Ramos (cell line): ENCODE data around the gene ATG10.

Experiments
- in situ Hi-C: fragments of 300-500 bp; cut with MboI; formaldehyde crosslinking; loops from one replicate; pipeline ENCODE4 v1.14.3; 2022; ENCODE audit warnings: low sequenced_read_pairs; ENCODE audit not compliant: unreplicated experiment

Gene ATG10

DNA sequence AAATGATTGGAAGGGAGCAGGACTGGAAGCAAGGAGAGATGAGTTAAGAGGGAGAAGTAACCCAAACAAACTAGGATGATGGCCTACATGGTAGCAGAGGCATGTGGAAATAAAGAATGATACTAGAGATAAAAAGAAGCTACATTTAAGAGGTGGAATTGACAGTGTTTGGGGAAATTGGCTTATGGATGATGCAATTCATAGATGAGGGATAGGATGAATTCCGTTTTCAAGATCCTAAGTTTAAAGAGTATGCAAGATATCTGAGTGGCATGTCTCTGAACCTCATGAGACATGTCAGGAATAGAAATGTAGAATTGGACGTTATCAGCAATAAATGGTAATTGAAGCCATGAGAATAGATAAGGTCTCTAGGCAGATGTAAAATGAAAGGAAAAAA lies 232.7 kb downstream of the ATG10 start:
- in situ Hi-C loops = no loop called here

DNA sequence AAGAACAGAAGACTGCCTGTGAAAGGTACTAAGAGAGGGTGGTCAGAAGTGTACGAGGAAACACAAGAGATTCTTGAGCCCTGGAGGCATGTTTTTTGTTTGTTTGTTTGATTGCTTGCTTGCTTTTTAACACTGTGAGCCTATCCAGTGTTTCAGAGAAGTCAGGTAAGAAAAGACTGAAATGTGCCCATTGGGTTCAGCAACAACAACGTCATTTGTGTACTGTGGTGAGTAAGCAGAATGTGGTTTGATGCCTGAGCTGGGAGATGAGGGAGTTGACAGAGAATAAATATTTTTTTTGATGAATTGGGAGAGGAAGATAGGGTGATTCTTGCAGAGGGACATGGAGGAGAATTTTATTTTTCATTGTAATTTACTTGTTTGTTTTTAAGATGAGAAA lies 233.2 kb downstream of the ATG10 start:
- in situ Hi-C loops = no loop called here

DNA sequence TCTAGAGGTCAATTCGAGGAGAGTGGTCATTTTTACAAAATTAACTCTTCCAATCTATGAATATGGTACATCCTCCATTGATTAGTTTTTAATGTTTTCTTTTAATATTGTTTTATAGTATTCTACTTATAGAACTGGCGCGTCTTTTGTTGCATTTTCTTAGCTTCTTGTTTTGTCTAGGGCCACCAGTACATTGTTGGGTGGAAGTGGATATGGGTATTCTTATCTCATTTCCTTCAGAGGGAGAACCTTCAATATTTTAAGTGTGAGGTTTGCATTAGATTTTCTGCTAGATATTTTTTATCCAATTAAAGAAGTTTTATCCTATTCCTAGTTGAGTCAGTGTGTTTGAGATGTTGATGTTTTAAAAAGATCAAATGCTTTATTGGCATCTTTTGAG lies 236.5 kb downstream of the ATG10 start:
- in situ Hi-C loops = no loop called here

DNA sequence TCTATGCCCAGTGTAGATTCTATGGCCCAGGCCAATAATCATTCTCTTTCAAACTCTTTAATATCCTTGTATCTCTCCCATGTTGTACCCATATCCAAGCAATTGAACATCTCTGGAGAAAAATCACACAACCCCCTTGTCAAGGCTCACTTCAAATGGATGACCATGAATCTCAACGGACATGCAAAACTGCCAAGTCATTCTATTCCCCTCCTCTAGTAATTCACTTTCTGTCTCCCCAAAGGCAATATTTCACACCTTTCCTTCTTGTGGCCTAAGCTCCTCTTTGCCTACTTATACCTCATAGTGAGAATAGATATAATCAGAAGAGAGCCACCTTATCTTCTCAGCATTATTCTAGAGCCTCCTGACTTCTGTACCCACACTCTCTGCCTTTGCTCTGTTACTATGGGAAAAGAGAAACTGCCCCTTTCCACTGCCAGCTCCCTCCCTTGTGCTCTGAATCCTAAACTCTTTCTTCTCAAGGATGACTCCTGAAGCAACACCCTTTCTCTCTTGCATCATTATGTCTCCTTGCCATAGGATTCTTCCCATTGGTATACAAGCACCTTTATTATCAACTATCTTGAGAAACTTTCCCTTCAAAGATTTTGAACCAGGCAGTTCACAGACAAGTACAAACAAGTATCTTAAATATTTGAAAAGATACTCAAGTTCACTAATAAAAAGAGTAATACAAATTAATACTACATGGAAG lies 240.2 kb downstream of the ATG10 start:
- in situ Hi-C loops = no loop called here

DNA sequence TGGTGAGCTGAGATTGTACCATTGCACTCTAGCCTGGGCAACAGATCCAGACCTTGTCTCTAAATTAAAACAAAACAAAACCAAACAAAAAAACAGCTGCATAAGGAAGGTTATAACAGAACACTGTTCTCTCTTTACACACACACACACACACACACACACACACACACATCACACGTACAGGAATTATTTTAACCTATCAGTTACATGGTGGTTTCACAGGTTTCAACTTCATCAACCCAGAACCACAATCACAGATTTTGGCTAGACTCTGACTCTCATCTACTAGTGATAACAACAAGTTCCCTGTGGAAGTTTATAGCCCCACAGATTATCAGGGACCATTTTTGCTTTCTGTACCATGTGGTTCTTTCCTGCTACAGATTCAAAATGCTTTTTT lies 246.1 kb downstream of the ATG10 start:
- in situ Hi-C loops = no loop called here

DNA sequence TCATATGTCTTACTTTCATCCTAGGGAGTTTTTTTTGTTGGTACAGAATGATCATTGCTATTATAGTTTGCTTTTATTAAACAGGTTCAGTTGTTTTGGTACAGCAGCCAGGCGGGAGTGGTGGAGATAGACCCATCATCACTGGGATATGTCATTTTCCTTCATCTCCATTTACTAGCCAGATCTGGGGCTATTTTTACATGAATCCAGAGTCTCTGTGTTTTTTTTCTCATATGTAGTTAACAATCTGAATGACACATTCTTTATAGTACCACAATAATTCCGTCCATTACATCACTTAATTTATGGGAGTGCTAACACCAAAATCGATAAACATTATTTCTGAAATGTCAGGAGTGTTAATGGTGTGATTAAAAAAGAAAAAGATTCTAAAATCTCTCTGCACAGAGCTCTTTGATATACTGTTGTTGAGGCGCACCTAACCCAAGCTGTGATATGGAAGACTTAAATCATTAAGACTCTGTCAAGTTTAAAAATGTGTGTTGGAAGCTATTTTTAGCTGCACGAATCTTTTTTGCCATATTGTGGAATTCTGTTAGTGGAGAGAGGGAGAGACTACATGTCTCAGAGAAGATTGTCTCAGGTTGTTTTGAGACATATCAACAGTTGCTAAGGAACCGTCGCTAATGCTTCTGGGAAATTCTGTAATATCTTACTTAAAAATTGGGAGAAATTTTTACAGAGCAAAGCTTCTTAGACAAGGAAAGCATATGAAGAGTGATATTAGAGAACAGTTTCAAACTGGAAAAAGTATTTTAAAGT lies 246.7 kb downstream of the ATG10 start:
- in situ Hi-C loops = no loop called here

DNA sequence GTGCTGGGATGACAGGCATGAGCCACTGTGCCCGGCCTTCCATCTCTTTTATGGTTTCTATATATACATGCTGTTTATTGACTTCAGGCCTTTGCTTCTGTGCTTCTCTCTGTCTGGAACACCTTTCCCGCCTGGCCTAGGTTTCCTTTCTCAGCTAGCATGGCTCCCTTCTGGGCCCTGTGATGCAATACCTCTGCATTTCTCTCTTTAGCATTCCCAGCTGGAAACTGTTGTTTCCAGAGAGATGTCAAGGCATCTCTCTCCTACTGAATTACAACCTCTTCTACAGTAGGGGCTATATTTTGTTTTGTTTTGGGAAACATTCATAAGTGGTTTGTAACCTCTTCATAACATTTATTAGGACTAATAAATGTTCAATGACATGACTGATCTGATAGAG lies 249.2 kb downstream of the ATG10 start:
- in situ Hi-C loops = no loop called here

DNA sequence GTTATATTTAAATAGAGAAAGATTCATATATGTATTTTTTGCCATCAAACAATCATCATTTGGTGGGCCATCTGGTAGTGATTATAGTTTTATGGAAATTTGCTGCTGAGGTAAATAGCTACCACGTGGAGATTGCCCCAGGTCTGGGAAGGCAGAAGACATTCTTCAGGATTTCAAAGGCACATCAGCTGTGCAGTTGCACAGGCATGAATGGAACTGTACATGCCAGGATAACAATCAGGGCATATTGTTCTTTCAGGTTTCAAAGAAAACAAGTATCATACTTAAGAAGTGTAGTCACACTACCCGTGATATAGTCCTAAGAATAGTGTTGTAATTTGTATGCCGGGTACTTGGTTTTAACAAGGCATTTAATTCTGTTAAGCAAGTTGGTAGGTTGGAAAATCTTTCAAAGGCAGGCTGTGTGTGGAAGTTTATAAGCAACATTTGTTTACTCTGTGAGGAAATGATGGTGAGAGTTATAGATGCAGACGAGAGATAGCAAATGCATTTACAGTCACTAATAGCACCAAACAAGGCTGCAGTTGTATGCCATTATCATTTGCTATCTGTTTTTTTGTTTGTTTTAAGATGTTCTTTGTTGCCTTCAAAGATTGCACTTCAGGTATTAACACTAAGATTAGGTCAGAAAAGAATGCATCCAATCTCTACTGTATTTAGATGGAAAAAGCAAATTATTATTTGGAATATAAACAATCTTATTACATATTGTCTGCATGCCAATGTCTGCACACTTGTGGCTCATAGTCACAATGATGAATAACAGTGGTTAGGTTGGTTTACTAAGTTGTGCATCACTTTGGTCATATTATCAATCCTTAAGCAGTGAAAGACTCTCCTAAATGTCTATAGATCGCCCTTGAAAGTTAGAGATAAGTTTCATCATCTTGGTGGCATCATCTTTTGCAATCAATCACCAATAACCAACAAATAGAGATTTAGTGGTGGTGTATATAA lies 251.1 kb downstream of the ATG10 start:
- in situ Hi-C loops = no loop called here

DNA sequence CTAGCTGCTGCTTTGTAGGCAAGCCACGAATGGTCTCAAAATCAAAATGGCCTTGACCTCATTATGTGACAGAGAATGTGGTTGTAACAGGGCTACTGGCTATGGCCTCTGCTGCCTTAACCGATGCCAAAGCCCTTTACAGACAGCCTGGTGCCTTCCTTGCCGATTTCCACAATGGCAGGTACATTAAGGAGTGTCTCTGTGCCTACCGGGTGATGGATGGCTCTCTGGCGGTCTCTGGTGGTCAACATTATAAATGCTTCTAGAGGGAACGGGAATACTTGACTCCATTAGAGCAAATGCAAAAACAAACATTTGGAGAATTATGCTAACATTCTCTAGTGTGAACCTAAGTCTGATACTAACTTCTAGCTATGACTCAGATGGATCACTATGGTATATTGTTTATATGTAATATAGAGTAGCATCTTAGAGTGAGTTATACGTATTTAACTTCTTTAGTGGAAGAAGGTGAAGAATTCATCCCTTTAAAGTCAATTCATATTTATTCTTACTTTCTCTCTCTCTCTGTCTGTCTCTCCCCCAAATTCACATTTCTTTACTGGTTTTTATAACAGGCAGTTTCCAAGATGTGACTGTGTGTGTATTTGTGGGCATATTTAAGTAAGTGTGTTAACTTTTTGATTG lies 253.8 kb downstream of the ATG10 start:
- in situ Hi-C loops = no loop called here

DNA sequence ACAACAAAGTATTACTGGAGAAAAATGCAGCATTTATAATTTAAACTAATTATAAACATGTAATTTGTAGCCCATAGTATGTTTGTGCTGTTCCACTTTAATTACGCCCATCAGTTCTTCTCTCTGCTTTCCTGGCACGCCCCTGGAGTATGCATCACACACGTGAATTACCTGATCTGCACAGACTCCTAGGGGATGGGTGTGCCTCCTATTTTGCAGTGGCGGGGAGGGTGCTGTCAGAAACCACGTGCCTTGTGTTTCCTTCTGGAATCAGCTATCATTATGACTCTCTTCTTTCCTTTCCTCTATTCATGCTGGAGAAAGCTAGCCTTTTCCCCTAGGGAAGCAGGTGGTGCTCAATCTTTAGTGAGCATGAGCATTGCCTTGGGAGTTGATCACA lies 263.1 kb downstream of the ATG10 start:
- in situ Hi-C loops = no loop called here

DNA sequence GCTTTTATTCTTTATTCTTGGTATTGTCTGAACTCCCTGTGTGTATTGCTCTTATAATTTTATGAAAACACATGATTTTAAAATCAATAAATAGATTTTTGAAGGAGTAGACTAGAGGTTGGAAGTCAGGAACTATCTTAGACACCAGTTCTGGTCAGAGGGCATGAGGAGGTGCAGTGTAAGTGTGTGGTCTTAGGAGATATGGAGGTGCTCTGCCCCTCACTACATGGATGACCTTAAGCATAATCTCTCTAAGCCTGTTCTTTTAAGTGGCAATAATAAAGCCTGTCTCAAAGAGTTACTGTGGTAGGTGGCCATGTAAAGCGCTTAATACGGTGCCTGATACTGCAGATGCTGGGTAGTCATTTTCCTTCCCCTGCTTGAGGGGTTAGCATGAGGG lies 272.3 kb downstream of the ATG10 start:
- in situ Hi-C loops = no loop called here

DNA sequence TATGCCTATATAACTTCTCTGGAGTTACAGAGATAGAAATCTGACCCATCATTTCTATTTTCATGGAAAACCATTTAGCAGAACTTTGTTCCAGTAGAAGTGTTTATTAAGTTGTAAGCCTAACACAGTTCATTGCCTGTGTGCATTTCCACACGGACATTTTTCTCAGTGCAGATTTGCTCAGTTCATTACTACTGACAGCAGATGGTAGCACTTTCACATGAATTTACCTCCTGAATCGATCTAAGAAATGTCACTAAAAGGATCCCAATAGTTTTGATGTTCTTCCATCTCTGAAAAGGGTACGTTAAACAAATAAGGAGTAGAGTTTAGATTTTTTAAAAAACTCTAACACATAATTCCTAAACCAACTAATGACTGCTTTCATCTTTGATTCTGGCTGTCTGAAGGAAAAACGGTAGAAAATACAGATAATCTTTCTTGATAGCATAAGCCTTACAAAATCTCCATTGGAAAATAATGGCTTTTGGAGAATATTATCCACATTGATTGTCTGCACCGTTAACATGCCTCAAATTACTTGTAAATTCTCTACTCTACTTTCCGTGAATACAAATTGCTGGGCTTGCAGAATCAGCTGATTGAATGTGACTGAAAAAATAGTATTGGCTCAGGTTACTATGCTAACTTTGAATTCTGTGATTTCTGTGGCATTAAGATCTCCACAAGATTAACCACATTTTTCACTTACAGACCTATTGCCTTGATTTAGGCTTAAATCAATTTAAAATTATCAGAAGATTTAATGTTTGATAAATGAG lies 273.2 kb downstream of the ATG10 start:
- in situ Hi-C loops = no loop called here

DNA sequence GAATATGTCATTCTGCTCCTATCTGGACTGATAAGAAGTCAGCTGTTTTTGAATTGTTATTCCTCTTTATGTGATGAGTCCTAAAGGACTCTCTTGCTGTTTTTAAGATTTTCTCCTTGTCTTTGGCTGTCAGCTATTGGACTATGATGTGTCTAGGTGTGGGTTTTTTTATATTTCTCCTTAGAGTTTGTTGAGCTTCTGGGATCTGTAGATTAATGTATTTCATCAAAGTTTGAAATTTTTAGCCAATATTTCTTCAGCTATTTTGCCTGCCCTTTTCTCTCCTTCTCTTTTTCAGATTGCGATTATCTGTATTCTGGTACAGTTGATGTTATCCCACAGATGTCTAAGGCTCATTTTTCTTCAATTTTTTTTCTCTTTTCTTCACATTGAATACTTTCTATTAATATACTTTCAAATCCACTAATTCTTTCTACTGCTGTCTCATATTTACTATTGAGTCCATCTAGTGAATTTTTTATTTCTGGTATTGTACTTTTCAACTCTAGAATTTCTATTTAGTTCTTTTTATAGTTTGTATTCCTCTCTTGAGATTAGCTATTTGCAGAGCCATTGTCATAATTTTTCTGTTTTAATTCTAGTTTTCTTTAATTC lies 275.2 kb downstream of the ATG10 start:
- in situ Hi-C loops = no loop called here

DNA sequence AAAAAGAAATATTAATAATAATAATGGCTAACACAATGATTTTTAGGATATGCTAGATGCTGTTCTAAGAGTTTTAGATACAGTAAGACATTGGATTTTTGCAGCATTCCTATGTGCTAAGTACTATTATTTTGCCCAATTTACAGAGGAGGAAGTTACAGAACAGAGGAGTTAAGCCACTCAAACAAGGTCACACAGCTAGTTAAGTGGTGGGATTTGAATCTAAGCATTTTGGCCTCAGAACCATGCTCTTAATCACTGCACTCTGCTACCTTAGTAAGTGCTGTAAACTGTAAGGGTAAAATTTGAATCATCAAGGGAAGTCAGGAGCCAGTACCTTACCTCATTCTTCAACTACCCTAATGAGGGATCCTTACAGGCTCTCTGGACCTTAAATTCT lies 280.9 kb downstream of the ATG10 start:
- in situ Hi-C loops = no loop called here

DNA sequence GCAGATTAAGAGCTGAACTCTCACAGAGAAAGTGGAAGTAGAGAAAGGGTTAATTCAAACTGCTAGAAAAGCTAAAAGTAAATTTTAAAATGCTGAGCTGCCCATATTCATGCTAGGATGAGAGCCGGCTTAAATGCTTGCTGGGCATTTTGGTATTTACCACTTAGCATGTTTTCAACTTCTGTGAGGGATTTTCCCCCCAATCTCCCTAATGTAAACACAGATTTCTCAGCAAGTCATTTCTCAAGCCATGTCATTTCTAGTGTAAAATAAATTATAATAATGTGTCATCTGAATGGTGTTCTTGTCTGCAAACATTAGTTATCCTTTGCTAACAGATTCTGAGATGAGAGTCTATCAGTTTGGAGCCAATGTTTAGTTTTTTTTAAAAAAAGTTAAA lies 284.0 kb downstream of the ATG10 start:
- in situ Hi-C loops = no loop called here

DNA sequence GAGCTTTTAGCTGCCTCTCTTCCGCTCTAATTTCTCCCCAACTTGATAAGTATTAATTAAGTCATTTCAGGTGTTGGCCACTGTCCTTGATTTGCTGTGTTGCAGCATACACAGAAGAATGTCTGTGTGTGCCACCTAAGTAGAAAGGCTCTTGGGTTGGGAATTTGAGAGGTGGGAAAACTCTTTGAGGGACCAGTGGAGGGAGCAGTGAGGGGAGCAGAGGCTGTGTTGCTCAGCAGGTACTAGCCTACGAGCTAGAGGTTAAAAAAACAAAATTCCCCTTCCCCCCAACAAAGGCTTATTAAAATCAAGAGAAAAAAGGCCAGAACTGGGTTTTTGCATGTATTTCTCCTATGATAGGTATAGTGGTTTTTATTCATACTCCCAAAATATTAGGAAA lies 285.4 kb downstream of the ATG10 start:
- in situ Hi-C loops = no loop called here

DNA sequence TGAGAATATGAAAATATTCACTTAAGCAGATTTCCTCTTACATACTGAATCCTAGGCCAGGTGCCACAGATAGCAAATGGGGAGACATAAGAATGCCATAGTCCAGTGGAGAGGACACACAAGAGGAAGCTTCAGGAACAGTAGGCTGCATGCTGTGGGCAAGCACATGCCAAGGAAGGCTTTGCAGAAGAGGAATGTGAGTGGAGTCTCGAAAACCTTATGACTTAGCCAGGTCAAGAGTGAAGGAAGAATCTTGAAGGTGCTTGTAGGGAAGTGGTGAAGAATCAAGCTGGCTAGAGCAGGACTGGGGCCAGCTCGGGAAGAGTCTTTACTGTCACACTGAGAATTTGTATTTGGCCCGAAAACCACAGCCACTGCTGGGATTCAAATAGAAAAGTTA lies 285.9 kb downstream of the ATG10 start:
- in situ Hi-C loops = no loop called here

DNA sequence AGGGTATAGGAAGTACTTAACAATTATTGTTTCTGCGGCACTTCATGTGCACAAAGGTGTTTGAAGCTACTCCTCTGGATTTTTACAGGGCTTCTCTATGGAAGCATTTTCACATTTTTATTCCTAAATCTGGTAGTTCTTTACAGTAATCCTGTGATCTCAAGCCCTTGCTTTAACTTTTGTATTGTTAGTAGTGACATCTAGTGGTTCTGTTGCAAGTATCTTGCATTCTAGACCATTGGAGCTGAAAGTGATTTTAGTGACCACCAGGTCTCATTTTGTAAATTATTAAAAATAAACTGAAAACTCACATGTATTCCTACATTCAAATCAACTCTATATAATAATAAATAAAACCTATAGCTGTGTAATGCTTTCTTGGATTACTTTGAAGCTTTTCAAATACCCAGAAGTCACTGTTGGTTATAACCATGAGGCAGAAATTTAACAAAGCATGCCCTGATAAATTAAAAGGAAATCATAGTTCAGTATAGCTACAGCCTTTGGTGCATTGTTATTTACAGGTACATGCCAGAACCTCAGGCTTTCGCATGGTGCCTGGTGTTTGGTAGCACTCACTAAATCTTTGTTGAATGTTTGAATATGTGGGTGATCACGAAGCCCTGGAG lies 287.5 kb downstream of the ATG10 start:
- in situ Hi-C loops = no loop called here

DNA sequence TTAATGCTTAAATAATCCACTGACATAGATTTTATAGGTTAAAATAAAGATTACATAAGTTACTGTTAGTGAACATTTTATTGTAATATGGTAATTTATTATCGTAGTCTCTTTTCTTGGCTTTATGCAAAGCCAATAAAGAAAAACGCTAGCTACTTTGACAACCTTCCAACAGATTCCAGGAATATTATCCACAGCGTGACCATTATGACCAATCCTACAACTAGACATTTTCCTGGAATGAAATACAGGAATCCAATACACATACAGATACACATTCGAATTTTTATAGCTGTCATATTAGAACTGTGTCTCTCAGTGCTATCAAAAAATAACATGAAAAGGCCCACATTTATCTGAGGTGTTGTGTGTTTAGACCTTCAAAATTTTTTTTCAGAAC lies 293.2 kb downstream of the ATG10 start:
- in situ Hi-C loops = no loop called here
